ENCODE results near the gene APBA3.

Gene APBA3

DNA sequence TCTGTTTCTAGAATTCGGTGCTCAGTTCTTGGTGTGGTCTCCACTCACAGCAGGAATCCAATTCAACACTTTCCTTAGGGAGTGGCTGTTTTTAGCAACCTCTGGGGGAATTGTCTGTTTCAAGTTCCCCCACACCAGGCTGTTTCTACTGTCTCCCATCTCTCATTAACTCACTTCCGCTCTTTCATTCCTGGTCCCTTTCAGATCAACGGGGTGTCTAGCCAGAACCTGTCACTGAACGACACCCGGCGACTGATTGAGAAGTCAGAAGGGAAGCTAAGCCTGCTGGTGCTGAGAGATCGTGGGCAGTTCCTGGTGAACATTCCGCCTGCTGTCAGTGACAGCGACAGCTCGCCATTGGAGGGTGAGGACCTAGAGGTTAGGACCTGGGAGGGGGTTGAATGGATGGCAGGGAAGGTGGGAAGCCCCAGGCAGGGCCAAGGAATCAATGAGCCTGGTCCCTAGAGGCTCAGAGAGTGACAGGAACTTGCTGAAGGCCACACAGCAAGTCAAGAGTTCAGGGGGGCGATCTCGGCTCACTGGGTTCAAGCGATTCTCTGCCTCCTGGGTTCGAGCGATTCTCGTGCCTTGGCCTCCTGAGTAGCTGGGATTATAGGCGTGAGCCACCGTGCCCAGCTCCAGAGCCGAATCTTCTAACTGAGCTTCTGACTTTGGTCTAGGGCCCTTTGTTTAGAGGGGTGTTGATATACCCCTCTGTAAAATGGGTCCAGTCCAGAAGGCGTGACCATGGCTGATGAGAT is 27.8 kb downstream of the APBA3 start:
- FAIRE-seq (no peak), DNase-seq (ENCODE audit: insufficient read length, low spot score) (no peak)
- no peak for TF ChIP-seq POLR2A (IDR thresholded peaks at IDR 0.05; ENCODE audit: low read depth, low read length)

DNA sequence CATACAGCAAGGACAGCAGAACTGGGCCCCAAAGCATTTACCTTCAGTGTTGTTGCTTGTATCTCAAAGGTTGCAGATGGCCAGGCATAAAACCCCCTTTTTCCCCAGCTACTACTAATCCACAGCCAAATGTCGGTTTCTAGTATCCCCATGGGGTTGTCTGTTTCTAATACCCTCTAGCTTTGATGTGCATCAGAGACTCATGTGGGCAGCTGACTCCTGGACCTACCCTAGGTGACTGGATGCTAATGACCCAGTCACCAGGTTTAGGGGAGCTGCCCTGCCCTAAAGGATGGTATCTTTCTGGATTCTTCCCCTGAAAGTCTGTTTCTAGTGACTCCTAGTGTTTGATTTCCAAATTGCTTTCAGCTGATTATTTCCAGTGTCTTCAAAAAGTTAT is 29.4 kb downstream of the APBA3 start:
- DNase-seq (ENCODE audit: insufficient read length, low spot score) (no peak), FAIRE-seq (no peak)
- TF ChIP-seq POLR2A (IDR thresholded peaks at IDR 0.05; ENCODE audit: low read depth, low read length) = no peak

DNA sequence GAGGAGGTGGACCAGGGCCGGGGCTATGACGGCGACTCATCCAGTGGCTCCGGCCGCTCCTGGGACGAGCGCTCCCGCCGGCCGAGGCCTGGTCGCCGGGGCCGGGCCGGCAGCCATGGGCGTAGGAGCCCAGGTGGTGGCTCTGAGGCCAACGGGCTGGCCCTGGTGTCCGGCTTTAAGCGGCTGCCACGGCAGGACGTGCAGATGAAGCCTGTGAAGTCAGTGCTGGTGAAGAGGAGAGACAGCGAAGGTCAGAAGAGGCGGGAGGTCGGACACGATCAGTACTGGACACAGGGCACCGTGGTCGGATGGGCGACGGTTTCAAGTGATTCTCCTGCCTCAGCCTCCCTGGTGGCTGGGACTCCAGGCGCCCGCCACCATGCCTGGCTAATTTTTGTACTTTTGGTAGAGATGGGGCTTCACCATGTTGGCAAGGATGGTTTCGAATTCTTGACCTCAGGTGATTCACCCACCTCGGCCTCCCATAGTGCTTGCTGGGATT is 31.0 kb downstream of the APBA3 start:
- TF ChIP-seq POLR2A (IDR thresholded peaks at IDR 0.05; ENCODE audit: low read depth, low read length) = no peak
- DNase-seq (ENCODE audit: insufficient read length, low spot score) = no peak
- no peak for FAIRE-seq

DNA sequence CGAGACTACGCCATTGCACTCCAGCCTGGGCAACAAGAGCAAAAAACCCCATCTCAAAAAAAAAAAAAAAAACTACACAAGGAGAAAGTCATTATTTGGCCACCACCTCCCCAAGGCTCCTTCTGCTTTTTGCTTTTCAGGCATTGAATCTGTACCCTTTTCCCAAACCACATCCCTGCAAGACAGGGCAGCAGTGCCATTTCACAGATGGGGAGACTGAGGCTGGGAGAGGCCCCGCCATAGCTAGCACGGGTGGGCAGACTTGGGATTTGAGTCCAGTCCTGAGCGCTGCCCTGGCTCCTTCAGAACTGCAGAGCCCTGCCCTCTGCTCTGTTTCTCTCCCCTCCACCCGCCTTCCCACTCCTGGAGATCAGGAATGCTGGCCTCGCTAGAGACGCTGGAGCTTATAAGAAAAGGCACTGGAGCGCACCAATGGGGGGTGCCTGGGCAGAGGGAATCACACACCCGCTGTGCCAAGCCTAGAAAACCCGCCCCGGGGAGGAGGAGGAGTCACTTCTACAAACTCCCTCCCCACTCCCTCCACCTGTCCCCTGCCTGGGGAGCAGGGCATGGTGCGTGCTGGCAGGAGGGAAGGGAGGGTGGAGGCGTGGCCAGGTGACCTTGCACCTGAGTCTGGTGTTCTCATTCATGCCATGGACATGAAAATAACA is 35.7 kb downstream of the APBA3 start:
- FAIRE-seq = no peak
- no peak for TF ChIP-seq POLR2A (IDR thresholded peaks at IDR 0.05; ENCODE audit: low read depth, low read length)
- no peak for DNase-seq (ENCODE audit: insufficient read length, low spot score)

DNA sequence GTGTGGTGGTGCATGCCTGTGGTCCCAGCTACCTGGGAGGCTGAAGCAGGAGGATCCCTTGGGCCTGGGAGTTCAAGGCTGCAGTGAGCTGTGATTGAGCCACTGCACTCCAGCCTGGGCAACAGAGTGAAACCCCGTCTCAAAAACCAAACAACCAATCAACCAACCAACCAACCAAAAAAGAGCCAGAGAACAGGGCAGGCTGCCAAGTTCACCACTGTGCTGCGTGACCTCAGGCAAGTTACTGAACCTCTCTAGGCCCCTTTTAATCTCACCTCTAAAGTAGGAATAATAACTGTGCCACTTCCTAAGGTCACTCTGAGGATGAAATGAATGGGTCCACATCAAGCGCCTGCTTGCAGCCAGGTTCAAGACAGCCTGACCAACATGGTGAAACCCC is 36.4 kb downstream of the APBA3 start:
- FAIRE-seq = no peak
- no peak for TF ChIP-seq POLR2A (IDR thresholded peaks at IDR 0.05; ENCODE audit: low read depth, low read length)
- DNase-seq (ENCODE audit: insufficient read length, low spot score) = no peak

DNA sequence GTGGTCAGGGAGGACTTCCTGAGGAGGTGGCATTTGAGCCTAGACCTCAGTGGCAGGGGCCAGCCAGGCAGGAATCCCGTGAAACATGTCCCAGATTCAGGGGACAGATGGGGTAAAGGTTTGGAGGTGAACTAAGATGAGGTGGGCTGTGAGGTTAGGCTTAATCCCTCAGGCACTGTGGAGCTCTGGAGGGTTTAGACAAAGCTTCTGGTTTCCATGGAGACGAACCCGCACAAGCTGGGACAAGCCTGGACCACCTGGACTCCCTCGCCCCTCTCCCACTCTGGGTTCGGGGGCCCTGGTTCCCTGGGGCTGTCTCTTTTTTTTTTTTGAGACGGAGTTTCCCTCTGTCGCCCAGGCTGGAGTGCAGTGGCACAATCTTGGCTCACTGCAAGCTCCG is 37.6 kb downstream of the APBA3 start:
- TF ChIP-seq POLR2A (IDR thresholded peaks at IDR 0.05; ENCODE audit: low read depth, low read length) = no peak
- DNase-seq (ENCODE audit: insufficient read length, low spot score) = no peak
- no peak for FAIRE-seq

DNA sequence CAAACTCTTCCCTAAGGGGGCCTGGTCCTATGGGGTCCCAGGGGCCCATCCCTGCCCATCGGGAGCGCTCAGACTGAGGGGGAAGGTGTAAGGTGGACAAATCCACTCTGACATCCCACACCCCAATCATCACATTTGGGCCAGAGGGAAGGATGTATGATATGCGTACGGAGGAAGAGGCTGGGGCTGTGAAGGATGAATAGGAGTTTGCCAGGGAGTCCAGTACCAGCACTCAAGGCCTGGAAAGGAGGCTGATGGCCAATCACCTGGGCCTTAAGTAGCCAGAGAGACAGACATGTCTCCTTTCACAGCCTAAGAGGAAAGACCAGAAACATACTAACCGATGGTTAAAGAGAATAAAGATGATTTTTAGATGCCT is 38.4 kb downstream of the APBA3 start:
- FAIRE-seq = no peak
- no peak for TF ChIP-seq POLR2A (IDR thresholded peaks at IDR 0.05; ENCODE audit: low read depth, low read length)

DNA sequence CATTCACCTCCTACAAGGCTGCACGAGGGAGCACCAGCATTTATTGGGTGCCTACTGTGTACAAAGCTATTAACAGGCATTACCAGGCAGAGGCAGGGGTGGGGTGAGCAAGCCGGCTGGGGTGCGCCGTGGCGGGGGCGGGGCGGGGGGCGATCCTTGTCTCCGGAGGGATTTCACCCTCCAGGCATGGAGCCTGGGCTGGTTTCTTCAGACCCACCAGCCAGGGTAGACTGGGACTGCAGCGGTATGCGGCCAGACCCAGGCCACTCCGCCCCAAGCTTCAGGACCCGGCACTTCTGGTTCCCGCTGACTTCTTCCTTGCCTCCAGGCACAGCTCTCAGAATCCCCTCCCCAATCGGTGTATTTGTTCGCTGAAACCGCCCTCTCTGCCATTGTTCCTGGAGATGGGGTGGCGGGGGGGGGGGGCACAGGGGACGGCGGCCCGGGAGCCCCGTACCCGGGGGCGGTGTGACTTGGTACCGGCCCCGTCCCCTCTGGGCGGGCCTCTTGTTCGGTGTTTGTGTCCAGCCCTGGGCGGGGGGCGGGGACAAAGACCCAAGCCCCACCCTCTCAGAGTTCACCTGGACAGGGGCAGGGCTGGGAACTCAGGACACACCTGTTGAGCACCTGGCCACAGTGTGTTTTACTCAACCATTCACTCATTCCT is 38.9 kb downstream of the APBA3 start:
- TF ChIP-seq POLR2A (IDR thresholded peaks at IDR 0.05; ENCODE audit: low read depth, low read length) = no peak
- FAIRE-seq (no peak), DNase-seq (ENCODE audit: insufficient read length, low spot score) (no peak)

More for the DNA sequence above, 38.4 kb downstream of the APBA3 start:
- no peak for DNase-seq (ENCODE audit: insufficient read length, low spot score)

DNA sequence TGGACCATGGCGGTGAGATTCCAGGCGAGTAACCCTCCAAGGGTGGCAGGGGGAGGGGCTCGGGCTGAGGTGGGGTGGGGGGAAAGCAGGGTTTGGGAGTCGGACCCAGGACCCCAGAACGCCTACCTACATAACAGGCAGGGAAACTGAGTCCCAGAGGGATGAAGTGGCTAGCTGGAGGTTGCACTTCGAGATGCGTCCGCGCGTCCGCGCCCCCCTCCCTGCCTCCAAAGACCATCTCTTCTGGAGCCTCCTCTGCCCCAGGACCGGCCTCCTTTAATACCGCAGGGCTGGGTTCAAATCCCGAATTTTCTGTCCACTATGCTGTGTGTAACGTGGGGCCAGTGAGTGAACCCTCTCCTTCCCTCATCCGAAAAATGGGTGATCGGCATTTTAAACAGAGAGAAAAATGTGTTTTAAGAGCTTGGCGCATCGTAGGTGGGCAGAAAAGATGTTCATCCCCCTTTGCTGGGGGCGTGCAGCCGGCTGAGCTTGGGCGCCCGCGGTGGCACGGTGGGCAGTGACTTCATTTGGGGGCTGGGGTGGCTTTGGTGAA is 39.5 kb downstream of the APBA3 start:
- DNase-seq (ENCODE audit: insufficient read length, low spot score) (no peak), FAIRE-seq (no peak)
- TF ChIP-seq POLR2A (IDR thresholded peaks at IDR 0.05; ENCODE audit: low read depth, low read length) = no peak

DNA sequence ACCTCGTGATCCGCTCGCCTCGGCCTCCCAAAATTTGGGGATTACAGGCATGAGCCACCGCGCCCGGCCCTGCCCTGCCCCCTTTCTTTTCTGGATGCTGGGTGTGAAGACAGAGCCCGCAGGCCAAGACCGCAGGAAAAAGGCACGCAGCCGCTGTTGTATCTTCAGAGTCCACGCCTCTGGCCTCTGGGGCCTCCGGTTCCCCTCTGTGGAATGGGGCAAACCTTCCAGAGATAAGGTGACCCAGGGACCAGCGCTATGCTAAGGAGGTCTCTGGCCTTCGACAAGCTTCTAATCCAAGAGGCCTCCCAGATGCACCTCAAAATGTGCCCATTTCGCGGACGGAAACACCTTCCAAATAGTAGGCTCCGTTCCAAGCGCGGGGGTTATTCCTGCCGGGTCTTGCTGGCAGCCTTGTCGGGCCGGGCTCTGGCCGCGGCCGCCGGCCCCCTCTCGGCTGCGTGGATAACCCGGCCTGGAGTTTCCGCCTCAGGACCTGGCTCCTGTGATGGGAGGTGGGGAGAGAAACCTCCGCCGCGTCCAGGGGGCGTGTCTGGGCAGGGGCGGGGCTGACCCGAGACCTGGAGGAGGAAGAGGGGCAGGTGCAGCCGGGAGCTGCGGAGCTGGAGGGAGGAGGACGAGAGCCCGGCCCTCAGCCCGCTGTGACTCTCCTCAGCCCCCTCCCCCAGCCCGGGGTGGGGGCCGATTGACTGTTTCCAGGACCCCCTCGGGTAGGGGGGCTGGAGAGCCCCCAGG is 40.2 kb downstream of the APBA3 start:
- no peak for FAIRE-seq
- DNase-seq (ENCODE audit: insufficient read length, low spot score) = peak; percentile 83
- no peak for TF ChIP-seq POLR2A (IDR thresholded peaks at IDR 0.05; ENCODE audit: low read depth, low read length)

DNA sequence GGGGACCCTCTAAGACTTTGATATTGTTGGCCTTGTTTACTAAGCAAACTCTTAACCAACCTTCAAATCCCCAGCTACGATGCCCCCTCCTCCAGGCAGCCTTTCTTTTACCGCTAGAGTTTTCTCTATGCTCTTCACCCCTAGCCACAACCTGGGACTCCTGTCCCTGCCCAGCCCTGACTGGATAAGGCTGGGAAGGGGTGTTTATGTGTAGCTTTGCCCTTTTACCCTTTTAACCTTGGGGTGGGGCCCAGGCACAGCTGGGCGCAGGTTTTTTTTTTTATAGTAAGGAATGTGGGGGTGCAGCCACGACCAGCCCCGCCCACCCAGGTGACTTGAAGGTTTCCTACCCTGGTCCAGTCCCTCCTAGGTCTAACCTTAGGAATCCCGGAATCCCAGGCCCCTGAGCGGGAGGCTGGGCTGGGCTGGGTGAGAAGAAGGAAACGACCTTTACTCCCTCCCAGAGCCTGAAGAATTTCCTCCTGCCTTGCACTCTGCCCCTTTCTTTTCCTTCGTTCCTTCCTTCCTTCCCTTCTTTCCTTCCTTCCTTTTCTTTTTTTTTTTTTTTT is 41.1 kb downstream of the APBA3 start:
- no peak for FAIRE-seq
- no peak for DNase-seq (ENCODE audit: insufficient read length, low spot score)

DNA sequence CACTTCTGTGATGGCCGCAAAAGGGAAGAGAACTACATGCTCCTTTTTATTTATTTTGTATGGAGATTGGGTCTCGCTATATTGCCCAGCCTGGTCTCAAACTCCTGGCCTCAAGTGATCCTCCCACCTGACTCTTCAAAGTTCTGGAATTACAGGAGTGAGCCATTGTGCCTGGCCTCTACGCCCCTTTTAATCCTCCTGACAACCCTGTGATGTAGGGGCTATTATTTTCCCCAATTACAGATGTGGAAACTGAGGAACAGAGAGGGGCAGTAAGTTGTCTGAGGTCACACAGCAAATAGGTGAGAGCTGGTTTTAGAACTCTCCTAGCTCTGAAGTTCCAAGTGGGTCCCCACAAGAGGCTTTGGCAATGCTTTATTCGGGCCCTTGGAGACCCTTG is 41.6 kb downstream of the APBA3 start:
- FAIRE-seq (no peak), DNase-seq (ENCODE audit: insufficient read length, low spot score) (no peak)
- TF ChIP-seq POLR2A (IDR thresholded peaks at IDR 0.05; ENCODE audit: low read depth, low read length) = no peak

More for the DNA sequence above, 41.1 kb downstream of the APBA3 start:
- TF ChIP-seq POLR2A (IDR thresholded peaks at IDR 0.05; ENCODE audit: low read depth, low read length) = no peak

DNA sequence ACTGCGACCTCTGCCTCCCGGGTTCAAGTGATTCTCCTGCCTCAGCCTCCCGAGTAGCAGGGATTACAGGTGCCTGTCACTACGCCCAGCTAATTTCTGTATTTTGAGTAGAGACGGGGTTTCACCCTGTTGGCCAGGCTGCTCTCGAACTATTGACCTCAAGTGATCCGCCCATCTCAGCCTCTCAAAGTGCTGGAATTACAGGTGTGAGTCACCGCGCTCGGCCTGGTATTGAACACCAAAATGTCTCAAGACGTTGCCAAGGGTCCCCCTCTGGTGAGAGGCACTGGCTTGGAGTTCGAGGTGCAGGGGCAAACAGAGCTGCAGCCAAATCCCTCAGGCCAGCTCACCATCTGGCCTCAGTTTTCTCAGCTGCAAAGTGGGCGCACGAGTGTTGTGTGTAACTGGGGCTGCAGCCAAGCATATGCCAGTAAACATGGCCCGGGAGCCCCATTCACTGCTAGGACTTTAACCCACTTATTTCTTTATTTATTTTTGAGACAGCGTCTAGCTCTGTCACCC is 45.3 kb downstream of the APBA3 start:
- DNase-seq (ENCODE audit: insufficient read length, low spot score) (no peak), FAIRE-seq (no peak)
- no peak for TF ChIP-seq POLR2A (IDR thresholded peaks at IDR 0.05; ENCODE audit: low read depth, low read length)
